ENCODE measurements around the gene RSPH6A. TPM values are rescaled to one million over a fixed set of nuclear protein-coding genes. Genes with fewer than 3 reads are reported as not detected.

Gene RSPH6A
- total RNA-seq, 4 donors from 2014 or later, result 1.1 TPM; not detected in 3

GRCh38 chr19:45772130-45772840, 42.8 kb downstream of the RSPH6A start:
- in situ Hi-C loops (cut with MboI; ENCODE audit: low pct_ligation_motif_present in 1 of 4, low pct_unique_long_range_greater_than_20kb in 1 of 4, low sequenced_read_pairs in 3 of 4), result no loop called here
- intact Hi-C loops (cut with DNase I; ENCODE audit: low total_unique reads), result no loop called here
- DNase-seq, result no peak
- no peaks in the 10 kb centered on the region for H3K9me3 ChIP-seq
- H3K27ac ChIP-seq, result peak overlapping the region in 3 of 4 donors; percentile 86 to 98 (median 96)
- H3K4me1 ChIP-seq, result peaks cover 0 to 21% (median 16%) of the 10 kb centered on the region in 4 donors
- H3K4me3 ChIP-seq, result no peak overlapping the region
- no peaks in the 10 kb centered on the region for H3K36me3 ChIP-seq
- no peaks in the 10 kb centered on the region for H3K27me3 ChIP-seq
- no peak for TF ChIP-seq EP300 (IDR thresholded peaks at IDR 0.05; ENCODE audit: low read depth)
- TF ChIP-seq POLR2AphosphoS5 (IDR thresholded peaks at IDR 0.05), result peak in 1 of 3 donors; percentile 19
- WGBS, 2 donors (ENCODE audit: low coverage in 1 of 2), result 34 to 60% methylated on average over 6 to 14 of the region's 14 CpGs

- H3K9me3 ChIP-seq, result no peaks in the 10 kb centered on the region
- intact Hi-C loops (cut with DNase I; ENCODE audit: low total_unique reads), result no loop called here
- in situ Hi-C loops (cut with MboI; ENCODE audit: low pct_ligation_motif_present in 1 of 4, low pct_unique_long_range_greater_than_20kb in 1 of 4, low sequenced_read_pairs in 3 of 4), result no loop called here
- H3K4me3 ChIP-seq, result peak overlapping the region in 2 of 4 donors; percentile 26 to 75
- no peaks in the 10 kb centered on the region for H3K36me3 ChIP-seq
- peak overlapping the region; percentile 86 to 98 (median 94) for H3K27ac ChIP-seq
- H3K4me1 ChIP-seq, result peaks cover under 1 to 30% (median 25%) of the 10 kb centered on the region in 4 donors
- no peak for DNase-seq
- no peaks in the 10 kb centered on the region for H3K27me3 ChIP-seq
- WGBS, 2 donors (ENCODE audit: low coverage in 1 of 2), result 80 to 82% methylated on average over 25 to 40 of the region's 46 CpGs
- no peak for TF ChIP-seq POLR2AphosphoS5 (IDR thresholded peaks at IDR 0.05)
- no peak for TF ChIP-seq EP300 (IDR thresholded peaks at IDR 0.05; ENCODE audit: low read depth)
- TF ChIP-seq POLR2A (IDR thresholded peaks at IDR 0.05), result no peak
- no peak for TF ChIP-seq CTCF (IDR thresholded peaks at IDR 0.05)
These were observed 43.7 kb downstream of the RSPH6A start for GRCh38 chr19:45771311-45771933.

- 4% methylated on average over 16 of the region's 79 CpGs; no CpG with 5 or more reads in 1 of the 2 donors for WGBS, 2 donors (ENCODE audit: low coverage in 1 of 2)
- peak overlapping the region; percentile 86 to 98 (median 94) for H3K27ac ChIP-seq
- intact Hi-C loops (cut with DNase I; ENCODE audit: low total_unique reads), result no loop called here
- H3K27me3 ChIP-seq, result no peaks in the 10 kb centered on the region
- H3K4me3 ChIP-seq, result peak overlapping the region; percentile 46 to 86 (median 62)
- peaks cover 10 to 37% (median 34%) of the 10 kb centered on the region in 4 donors for H3K4me1 ChIP-seq
- peak; percentile 93 to 98 (median 97) for TF ChIP-seq CTCF (IDR thresholded peaks at IDR 0.05)
- TF ChIP-seq POLR2A (IDR thresholded peaks at IDR 0.05), result peak; percentile 59
- peak; percentile 26 to 79 (median 70) for TF ChIP-seq POLR2AphosphoS5 (IDR thresholded peaks at IDR 0.05)
- TF ChIP-seq EP300 (IDR thresholded peaks at IDR 0.05; ENCODE audit: low read depth), result no peak
- H3K36me3 ChIP-seq, result no peaks in the 10 kb centered on the region
- no peaks in the 10 kb centered on the region for H3K9me3 ChIP-seq
- in situ Hi-C loops (cut with MboI; ENCODE audit: low pct_ligation_motif_present in 1 of 4, low pct_unique_long_range_greater_than_20kb in 1 of 4, low sequenced_read_pairs in 3 of 4), result no loop called here
- peak; percentile 97 for DNase-seq
These were observed 44.7 kb downstream of the RSPH6A start for GRCh38 chr19:45770192-45771101.

GRCh38 chr19:45769821-45770191, 45.3 kb downstream of the RSPH6A start:
- Histone ChIP-seq H3K9me3 (no peaks in the 10 kb centered on the region), H3K27me3 (no peaks in the 10 kb centered on the region), H3K4me1 (peaks cover 17 to 43% (median 37%) of the 10 kb centered on the region in 4 donors), H3K27ac (peak overlapping the region; percentile 86 to 98 (median 94)), H3K36me3 (no peaks in the 10 kb centered on the region), H3K4me3 (peak overlapping the region; percentile 46 to 86 (median 62))
- intact Hi-C loops (cut with DNase I; ENCODE audit: low total_unique reads) (loop anchor here (10.0 kb wide), 1 partner anchor 55 kb away; no protein-coding TSS in a partner anchor), in situ Hi-C loops (cut with MboI; ENCODE audit: low pct_ligation_motif_present in 1 of 4, low pct_unique_long_range_greater_than_20kb in 1 of 4, low sequenced_read_pairs in 3 of 4) (no loop called here)
- peak; percentile 65 for DNase-seq
- 0% methylated on average over 28 of the region's 28 CpGs; no CpG with 5 or more reads in 1 of the 2 donors for WGBS, 2 donors (ENCODE audit: low coverage in 1 of 2)
- TF ChIP-seq EP300 (IDR thresholded peaks at IDR 0.05; ENCODE audit: low read depth) (no peak), CTCF (IDR thresholded peaks at IDR 0.05) (no peak), POLR2AphosphoS5 (IDR thresholded peaks at IDR 0.05) (no peak), POLR2A (IDR thresholded peaks at IDR 0.05) (no peak)
